ENCODE data around the gene GZMB. TPM values are rescaled to one million over a fixed set of nuclear protein-coding genes. Genes with fewer than 3 reads are reported as not detected.

GZMB gene
- total RNA-seq, 5 donors from 2014 or later (not counting 1 experiment from before 2014, with no cell fraction given), result 3.5 to 66.2 (median 12.6) TPM

DNA sequence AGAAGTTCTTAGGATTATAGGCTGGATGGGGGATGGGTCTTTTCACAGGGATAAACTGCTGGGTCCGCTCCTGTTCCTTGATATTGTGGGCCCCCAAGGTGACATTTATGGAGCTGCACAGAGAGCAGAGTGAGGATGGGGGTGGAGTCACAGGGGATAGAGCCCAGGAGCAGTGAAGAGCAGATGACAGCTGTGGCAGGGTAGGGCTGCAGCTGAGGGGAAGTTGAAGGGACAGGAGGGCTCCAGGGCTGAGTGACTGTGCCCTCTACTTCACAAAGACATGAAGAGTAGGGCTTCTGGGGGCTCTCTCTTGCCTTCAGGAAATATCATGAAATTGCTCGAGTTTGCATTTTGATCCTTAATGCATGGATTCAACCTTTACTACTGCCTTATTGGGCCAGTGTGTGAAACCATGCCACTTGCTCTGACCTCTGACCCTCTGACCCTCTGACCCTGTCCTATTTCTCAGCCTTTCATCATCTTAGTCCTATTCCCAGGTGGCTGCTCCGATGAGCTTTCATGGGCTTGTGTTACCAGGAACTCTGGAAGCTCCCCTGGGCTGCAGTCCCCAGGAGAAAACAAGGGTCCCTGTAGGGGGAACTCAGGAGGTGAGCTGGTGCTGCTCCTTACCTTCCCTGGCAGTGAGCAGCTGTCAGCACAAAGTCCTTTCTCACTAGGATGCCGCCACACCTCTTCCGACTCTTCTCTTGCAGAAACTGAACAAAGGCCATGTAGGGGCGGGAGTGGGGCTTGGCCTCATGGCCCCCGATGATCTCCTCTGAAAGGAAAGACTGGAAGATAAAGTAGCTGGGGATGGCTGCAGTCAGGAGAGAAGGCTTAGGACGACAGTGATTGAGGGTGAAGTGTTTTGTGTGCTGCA lies 26.1 kb downstream of the GZMB start:
- WGBS (ENCODE audit: insufficient coverage), result 59% methylated on average over 4 of the region's 8 CpGs
- peaks cover 0 to 4% of the 10 kb centered on the region in 2 donors for H3K27me3 Mint-ChIP-seq
- no peaks in the 10 kb centered on the region for H3K36me3 Mint-ChIP-seq
- H3K27ac ChIP-seq (ENCODE audit: low read length), result peak overlapping the region; percentile 56
- ChIA-PET POLR2A (no interaction called here), CTCF (no interaction called here)
- H3K4me1 ChIP-seq (ENCODE audit: control insufficient read depth in 1 of 2, extremely low read depth in 1 of 2, insufficient read depth in 2 of 2, low read length in 2 of 2), result peaks cover 5 to 54% of the 10 kb centered on the region in 2 experiments
- peak overlapping the region in 1 of 2 donors; percentile 38 for H3K4me3 ChIP-seq (ENCODE audit: control insufficient read depth in 1 of 2, extremely low read depth in 1 of 2, low read length in 1 of 2)
- ATAC-seq (replicated peaks in 1 of 4) (no peak), DNase-seq (no peak)
- H3K27me3 ChIP-seq (replicated peaks in 1 of 2; ENCODE audit: control insufficient read depth in 2 of 2, extremely low read depth in 1 of 2, insufficient read depth in 2 of 2, low read length in 1 of 2), result peaks cover 0 to 6% of the 10 kb centered on the region in 2 experiments
- H3K4me3 Mint-ChIP-seq, result peak overlapping the region; percentile 37 to 58 (median 39)
- peak overlapping the region in 1 of 2 donors; percentile 75 for H3K27ac Mint-ChIP-seq
- H3K9me3 Mint-ChIP-seq, result peaks cover 0 to 7% (median 0%) of the 10 kb centered on the region in 3 donors
- no peaks in the 10 kb centered on the region for H3K36me3 ChIP-seq (ENCODE audit: control insufficient read depth in 2 of 2, extremely low read depth in 1 of 2, insufficient read depth in 1 of 2, low read length in 1 of 2)
- peaks cover 15 to 53% (median 26%) of the 10 kb centered on the region in 3 donors for H3K4me1 Mint-ChIP-seq
- no peaks in the 10 kb centered on the region for H3K9me3 ChIP-seq

DNA sequence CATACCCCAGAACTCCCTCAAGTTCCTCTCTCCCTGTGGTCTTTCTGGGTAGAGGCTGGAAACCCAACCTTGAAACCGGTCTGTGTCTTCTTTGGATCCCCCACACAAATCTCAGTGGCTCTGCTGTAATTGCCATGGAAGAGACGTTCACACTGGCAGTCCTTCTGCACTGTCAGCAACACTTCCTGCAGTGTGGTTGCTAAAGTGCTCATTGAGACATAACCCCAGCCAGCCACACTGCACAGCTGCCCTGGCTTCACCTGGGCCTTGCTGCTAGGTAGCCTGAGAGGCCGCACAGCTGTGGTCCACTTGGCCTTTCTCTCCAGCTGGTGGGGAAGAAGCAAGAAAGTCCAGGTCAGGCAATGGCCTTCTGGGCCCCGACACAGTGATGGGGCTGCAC lies 26.9 kb downstream of the GZMB start:
- Histone ChIP-seq H3K4me1 (ENCODE audit: control insufficient read depth in 1 of 2, extremely low read depth in 1 of 2, insufficient read depth in 2 of 2, low read length in 2 of 2) (peaks cover 5 to 46% of the 10 kb centered on the region in 2 experiments), H3K4me3 (ENCODE audit: control insufficient read depth in 1 of 2, extremely low read depth in 1 of 2, low read length in 1 of 2) (peak overlapping the region in 1 of 2 donors; percentile 38), H3K27ac (ENCODE audit: low read length) (no peak overlapping the region), H3K27me3 (replicated peaks in 1 of 2; ENCODE audit: control insufficient read depth in 2 of 2, extremely low read depth in 1 of 2, insufficient read depth in 2 of 2, low read length in 1 of 2) (peaks cover 0 to 6% of the 10 kb centered on the region in 2 experiments), H3K9me3 (no peaks in the 10 kb centered on the region), H3K36me3 (ENCODE audit: control insufficient read depth in 2 of 2, extremely low read depth in 1 of 2, insufficient read depth in 1 of 2, low read length in 1 of 2) (no peaks in the 10 kb centered on the region)
- Mint-ChIP-seq H3K36me3 (no peaks in the 10 kb centered on the region), H3K27ac (peak overlapping the region; percentile 55 to 75), H3K4me3 (peak overlapping the region; percentile 5 to 58 (median 39)), H3K4me1 (peaks cover 15 to 46% (median 19%) of the 10 kb centered on the region in 3 donors), H3K27me3 (peaks cover 0 to 2% of the 10 kb centered on the region in 2 donors), H3K9me3 (peaks cover 0 to 7% (median 0%) of the 10 kb centered on the region in 3 donors)
- ATAC-seq (replicated peaks in 1 of 4) (peak in 1 of 4 experiments; percentile 36), DNase-seq (peak in 2 of 35 experiments; percentile 9 to 31)
- CTCF ChIA-PET, result no interaction called here
- POLR2A ChIA-PET, result no interaction called here
- 14% methylated on average over 2 of the region's 4 CpGs for WGBS (ENCODE audit: insufficient coverage)

DNA sequence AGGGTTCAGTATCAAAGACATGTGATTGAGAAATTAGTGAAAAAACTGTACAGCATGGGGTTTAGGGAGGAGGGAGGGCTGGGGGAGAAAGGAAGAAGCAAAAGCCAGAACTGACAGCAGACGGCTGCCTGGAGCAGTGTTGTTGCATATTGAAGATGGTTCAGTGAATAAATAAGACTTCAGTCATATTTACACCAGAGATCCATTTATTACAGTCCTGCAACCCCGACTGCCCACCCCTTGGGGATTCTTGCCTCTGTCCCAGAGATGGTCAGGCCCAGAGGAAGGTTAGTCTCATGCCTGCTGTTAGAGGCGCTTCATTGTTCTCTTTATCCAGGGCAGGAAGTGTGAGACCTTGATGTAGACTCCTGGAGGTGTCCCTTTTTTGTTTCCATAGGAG lies 27.7 kb downstream of the GZMB start:
- Histone ChIP-seq H3K4me3 (ENCODE audit: control insufficient read depth in 1 of 2, extremely low read depth in 1 of 2, low read length in 1 of 2) (peak overlapping the region in 1 of 2 donors; percentile 38), H3K4me1 (ENCODE audit: control insufficient read depth in 1 of 2, extremely low read depth in 1 of 2, insufficient read depth in 2 of 2, low read length in 2 of 2) (peaks cover 5 to 42% of the 10 kb centered on the region in 2 experiments), H3K36me3 (ENCODE audit: control insufficient read depth in 2 of 2, extremely low read depth in 1 of 2, insufficient read depth in 1 of 2, low read length in 1 of 2) (no peaks in the 10 kb centered on the region), H3K9me3 (no peaks in the 10 kb centered on the region), H3K27me3 (replicated peaks in 1 of 2; ENCODE audit: control insufficient read depth in 2 of 2, extremely low read depth in 1 of 2, insufficient read depth in 2 of 2, low read length in 1 of 2) (peaks cover 0 to 6% of the 10 kb centered on the region in 2 experiments), H3K27ac (ENCODE audit: low read length) (no peak overlapping the region)
- Mint-ChIP-seq H3K27me3 (peaks cover 0 to 2% of the 10 kb centered on the region in 2 donors), H3K36me3 (no peaks in the 10 kb centered on the region), H3K9me3 (peaks cover 0 to 5% (median 0%) of the 10 kb centered on the region in 3 donors), H3K4me3 (no peak overlapping the region), H3K27ac (peak overlapping the region in 1 of 2 donors; percentile 28), H3K4me1 (peaks cover 15 to 41% (median 19%) of the 10 kb centered on the region in 3 donors)
- DNase-seq, result no peak
- ChIA-PET POLR2A (no interaction called here), CTCF (interaction anchor here (0.6 to 0.9 kb wide), 3 partner anchors 19 to 104 kb away, joined by 3 to 8 read pairs (median 3); no protein-coding TSS in a partner anchor)
- ATAC-seq (replicated peaks in 1 of 4), result no peak
- WGBS (ENCODE audit: insufficient coverage), result no CpG with 5 or more reads among the region's 3 CpGs

DNA sequence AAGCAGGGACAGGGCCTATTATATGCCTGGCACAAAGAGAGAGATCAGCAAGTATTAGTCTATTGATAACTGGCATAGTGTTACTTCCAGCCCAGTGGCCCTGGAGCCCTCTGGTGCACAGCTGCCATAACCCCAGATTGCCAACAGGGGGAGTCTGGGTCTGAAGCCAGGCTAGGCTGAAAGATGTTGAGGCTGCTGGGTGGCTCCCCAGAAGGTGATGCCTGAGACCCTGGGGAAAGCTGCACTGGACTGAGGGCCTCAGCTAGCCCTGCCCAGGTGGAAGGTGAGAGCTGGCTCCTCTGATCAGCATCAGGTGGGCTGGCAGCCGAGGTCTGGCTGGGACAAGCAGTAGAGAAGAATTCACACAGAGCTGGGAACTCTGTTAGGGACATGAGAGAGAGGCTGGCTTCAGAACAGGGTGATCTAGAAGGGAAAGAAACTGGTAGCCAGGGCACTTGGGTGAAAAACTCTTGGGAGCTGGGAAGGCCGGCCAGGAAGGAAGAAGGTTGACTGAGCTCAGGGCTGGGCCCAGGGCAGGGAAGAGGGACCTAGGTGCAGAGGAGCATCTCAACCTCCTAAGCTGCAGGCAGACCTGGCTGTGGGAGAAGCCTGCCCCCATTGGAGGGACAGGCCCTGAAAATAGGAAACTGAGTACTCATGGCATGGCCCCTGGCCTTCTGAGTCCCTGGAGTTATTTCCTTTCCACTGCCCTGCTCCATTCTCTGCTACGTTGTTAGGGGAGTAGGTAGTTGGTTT lies 28.4 kb downstream of the GZMB start:
- peaks cover 0 to 12% of the 10 kb centered on the region in 2 experiments for H3K27me3 ChIP-seq (replicated peaks in 1 of 2; ENCODE audit: control insufficient read depth in 2 of 2, extremely low read depth in 1 of 2, insufficient read depth in 2 of 2, low read length in 1 of 2)
- H3K4me3 Mint-ChIP-seq, result no peak overlapping the region
- H3K4me3 ChIP-seq (ENCODE audit: control insufficient read depth in 1 of 2, extremely low read depth in 1 of 2, low read length in 1 of 2), result no peak overlapping the region
- peaks cover 0 to 4% of the 10 kb centered on the region in 2 donors for H3K27me3 Mint-ChIP-seq
- H3K9me3 ChIP-seq, result no peaks in the 10 kb centered on the region
- DNase-seq (peak in 31 of 35 experiments; percentile 17 to 73 (median 51)), ATAC-seq (replicated peaks in 1 of 4) (peak; percentile 67 to 80 (median 78))
- H3K4me1 Mint-ChIP-seq, result peaks cover 15 to 41% (median 19%) of the 10 kb centered on the region in 3 donors
- no peaks in the 10 kb centered on the region for H3K9me3 Mint-ChIP-seq
- H3K4me1 ChIP-seq (ENCODE audit: control insufficient read depth in 1 of 2, extremely low read depth in 1 of 2, insufficient read depth in 2 of 2, low read length in 2 of 2), result peaks cover 5 to 42% of the 10 kb centered on the region in 2 experiments
- WGBS (ENCODE audit: insufficient coverage), result 73% methylated on average over 2 of the region's 3 CpGs
- peak overlapping the region; percentile 35 for H3K27ac ChIP-seq (ENCODE audit: low read length)
- no peaks in the 10 kb centered on the region for H3K36me3 ChIP-seq (ENCODE audit: control insufficient read depth in 2 of 2, extremely low read depth in 1 of 2, insufficient read depth in 1 of 2, low read length in 1 of 2)
- CTCF ChIA-PET, result interaction anchor here in 1 of 2 donors (0.6 to 0.9 kb wide), 3 partner anchors 55 to 105 kb away, joined by 3 to 8 read pairs (median 3); no protein-coding TSS in a partner anchor
- POLR2A ChIA-PET, result no interaction called here
- H3K36me3 Mint-ChIP-seq, result no peaks in the 10 kb centered on the region
- H3K27ac Mint-ChIP-seq, result peak overlapping the region in 1 of 2 donors; percentile 71

DNA sequence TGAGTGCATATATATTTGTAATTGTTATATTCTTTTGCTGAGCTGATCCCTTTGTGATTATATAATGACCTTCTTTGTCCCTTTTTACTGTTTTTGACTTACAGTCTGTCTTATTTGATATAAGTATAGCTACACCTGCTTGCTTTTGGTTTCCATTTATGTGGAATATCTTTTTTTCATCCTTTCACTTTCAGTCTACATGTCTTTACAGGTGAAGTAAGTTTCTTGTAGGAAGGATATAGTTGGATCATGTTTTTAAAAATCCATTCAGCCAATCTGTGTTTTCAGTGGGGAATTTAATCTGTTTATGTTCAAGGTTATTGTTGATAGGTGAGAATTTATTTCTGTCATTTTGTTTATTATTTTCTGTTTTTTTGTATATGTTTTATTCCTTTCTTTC lies 36.6 kb downstream of the GZMB start:
- Mint-ChIP-seq H3K4me3 (no peak overlapping the region), H3K9me3 (peaks cover 17 to 36% (median 30%) of the 10 kb centered on the region in 3 donors), H3K27ac (no peak overlapping the region), H3K4me1 (no peaks in the 10 kb centered on the region), H3K27me3 (peaks cover 7 to 22% of the 10 kb centered on the region in 2 donors), H3K36me3 (peaks cover 5% of the 10 kb centered on the region)
- ATAC-seq (replicated peaks in 1 of 4), result no peak
- Histone ChIP-seq H3K4me3 (ENCODE audit: control insufficient read depth in 1 of 2, extremely low read depth in 1 of 2, low read length in 1 of 2) (no peak overlapping the region), H3K4me1 (ENCODE audit: control insufficient read depth in 1 of 2, extremely low read depth in 1 of 2, insufficient read depth in 2 of 2, low read length in 2 of 2) (no peaks in the 10 kb centered on the region), H3K9me3 (peaks cover 2% of the 10 kb centered on the region), H3K27ac (ENCODE audit: low read length) (no peak overlapping the region), H3K27me3 (replicated peaks in 1 of 2; ENCODE audit: control insufficient read depth in 2 of 2, extremely low read depth in 1 of 2, insufficient read depth in 2 of 2, low read length in 1 of 2) (peaks cover 0 to 21% of the 10 kb centered on the region in 2 experiments), H3K36me3 (ENCODE audit: control insufficient read depth in 2 of 2, extremely low read depth in 1 of 2, insufficient read depth in 1 of 2, low read length in 1 of 2) (no peaks in the 10 kb centered on the region)
- DNase-seq, result no peak
- POLR2A ChIA-PET, result no interaction called here
- CTCF ChIA-PET, result no interaction called here
